Stimulated activated CD4-positive, alpha-beta T cell treated with anti-CD3 and anti-CD28 coated beads, Interleukin-15, amount 100 ng/mL, for 24 hours (primary cell): Measurements from ENCODE around the gene LTBP1.

Experiments used
- DNase-seq: peaks from one replicate; pipeline ENCODE4 v3.0.0-alpha.2; 2020

Gene LTBP1

DNA sequence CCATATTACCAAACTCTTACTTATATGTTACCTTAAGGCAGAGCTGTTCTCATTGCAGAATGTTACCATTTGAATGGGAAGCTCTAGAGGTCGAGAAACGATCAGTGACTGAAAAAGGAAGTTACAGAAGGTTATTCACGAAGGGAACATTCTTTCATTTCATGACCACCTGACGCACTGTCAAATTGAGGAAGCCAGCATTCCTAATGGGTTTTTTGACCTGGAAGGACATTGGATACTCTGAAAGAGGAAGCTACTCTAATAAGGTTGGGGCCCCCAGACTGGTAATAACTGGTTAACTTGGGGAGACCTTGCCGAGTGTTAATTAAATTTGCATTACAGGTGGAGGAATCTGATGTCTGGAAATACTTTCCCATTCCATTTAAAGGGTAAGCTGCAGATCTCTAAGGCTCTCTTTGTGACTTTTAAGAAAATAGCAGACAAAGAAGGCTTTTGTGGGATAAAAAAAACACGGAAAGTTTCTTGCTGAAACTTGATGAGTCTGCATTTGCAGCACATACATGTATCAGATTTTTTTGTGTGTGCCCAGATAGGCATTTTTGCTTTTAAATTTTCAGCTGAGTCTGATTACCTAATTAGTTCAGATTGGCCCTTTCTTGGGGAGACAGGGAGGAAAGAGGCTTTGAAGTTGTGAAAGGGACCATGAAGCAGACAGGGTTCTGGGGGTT, 137.1 kb downstream of the LTBP1 start:
- DNase-seq = no peak

DNA sequence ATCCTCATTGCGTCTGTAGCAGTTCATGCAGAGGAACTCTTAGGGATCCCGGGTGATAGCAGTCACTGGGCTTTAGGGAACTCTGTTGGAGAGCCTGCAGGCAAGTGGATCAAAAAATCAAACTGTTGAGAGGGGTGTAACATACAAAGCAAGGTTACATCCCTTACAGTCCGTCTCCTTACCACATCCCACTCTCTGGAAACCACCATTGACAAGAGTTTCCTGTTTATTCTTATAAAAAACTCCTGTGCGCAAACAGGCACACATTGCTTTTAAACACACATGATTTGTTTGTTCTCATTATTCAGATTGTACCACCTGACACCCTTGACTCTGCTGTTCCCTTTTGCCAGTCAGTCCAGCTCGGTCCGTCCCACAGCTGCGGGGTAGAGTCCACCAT, 137.7 kb downstream of the LTBP1 start:
- DNase-seq = no peak

DNA sequence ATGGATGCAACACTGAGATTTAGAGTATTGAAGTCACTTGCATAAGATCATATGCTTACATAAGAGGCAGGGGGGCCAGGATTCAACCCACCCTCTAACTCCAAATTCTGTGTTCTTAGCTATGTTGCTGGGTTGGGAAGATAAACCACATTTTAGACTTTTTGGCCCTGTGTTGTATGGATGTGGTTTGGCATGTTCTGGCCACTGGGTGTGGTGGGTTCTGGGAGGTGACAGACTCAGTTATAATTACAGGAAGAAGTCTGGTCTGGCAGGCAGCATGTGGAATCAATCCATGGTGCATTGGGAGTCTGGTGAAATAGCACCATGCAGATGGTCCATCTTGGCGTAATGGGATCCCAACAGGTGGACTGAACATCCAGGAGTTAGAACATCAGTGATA, 138.9 kb downstream of the LTBP1 start:
- DNase-seq = no peak

DNA sequence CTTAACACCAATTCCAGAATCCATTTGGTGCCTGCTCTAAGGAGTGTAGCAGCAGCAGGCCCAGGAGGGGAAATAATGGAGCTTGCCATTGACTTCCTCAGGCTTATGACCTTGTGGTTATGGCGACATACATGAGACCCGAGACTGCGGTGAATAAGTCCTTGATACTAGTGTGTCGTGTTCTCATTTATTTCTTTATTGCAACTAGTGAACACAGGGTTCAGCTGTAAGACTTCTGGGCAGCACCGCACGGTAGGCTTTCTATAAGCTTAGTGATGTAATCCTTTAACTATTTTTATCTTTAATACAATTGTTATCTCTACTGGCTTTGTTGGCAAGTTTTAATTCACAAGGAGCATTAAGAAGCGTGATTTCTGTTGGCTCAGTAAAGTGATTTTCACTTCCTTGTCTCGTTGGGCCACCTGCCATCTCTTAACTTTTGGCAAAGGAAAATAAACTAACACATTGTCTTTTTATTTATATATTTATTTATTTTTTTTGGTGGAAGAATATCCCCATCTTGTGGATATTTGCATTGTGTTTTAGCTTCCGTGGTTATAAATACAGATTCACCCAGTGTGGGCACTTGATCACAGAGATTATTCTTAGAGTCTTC, 139.8 kb downstream of the LTBP1 start:
- DNase-seq = no peak

DNA sequence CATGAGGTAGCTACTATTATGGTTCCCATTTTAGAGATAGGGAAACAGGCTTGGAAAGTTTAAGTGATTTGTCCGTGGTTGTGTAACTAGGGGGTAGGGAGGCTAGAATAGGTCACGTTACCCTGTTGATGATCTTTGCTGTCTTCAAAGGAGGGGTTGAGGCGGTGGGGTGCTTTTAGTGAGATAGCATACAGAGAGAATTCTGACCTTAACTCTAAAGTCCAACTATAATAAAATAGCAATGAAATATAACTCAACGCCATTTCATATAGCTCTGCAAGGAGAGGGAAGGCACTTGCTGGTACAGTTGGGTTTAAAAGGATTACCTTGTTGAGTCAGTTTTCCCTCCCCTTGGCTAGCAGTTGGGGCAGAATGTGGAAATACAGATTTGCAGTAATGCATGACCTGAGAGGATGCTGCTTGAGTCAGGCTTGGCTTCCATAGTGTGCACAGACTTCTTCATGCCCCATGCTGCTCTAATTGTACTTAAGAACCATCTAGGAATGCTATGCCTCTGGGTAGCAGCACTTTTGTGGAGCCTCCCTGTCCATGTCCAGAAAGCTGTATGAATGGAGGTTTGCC, 143.9 kb downstream of the LTBP1 start:
- DNase-seq = no peak

DNA sequence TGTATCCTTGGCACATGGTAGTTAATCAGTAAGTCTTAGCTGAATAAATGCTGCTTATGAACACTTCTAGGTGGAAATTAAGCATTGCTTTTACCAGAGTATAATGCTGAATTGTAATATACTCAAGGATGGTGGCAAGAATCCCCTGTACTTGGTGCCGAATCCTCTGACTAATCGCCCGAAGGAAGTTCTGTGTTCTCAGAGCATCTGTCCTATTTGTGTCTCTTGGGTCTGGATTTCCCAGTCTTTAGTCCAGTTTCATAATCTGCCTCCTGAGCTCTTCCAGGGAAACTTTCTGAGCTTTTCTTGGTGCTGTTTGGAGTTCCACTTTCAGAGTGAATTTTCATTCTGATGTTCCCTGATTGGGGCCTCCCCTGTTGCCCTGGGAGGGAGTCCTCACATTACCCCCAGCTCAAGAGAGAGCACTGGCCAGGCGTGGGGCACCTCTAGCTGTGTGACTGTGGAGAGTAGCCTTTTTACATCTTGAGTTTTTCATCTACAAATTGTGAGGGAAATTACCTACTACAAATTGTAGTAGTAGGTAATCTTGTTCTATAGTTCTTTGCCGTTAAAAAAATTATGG, 144.9 kb downstream of the LTBP1 start:
- DNase-seq = no peak

DNA sequence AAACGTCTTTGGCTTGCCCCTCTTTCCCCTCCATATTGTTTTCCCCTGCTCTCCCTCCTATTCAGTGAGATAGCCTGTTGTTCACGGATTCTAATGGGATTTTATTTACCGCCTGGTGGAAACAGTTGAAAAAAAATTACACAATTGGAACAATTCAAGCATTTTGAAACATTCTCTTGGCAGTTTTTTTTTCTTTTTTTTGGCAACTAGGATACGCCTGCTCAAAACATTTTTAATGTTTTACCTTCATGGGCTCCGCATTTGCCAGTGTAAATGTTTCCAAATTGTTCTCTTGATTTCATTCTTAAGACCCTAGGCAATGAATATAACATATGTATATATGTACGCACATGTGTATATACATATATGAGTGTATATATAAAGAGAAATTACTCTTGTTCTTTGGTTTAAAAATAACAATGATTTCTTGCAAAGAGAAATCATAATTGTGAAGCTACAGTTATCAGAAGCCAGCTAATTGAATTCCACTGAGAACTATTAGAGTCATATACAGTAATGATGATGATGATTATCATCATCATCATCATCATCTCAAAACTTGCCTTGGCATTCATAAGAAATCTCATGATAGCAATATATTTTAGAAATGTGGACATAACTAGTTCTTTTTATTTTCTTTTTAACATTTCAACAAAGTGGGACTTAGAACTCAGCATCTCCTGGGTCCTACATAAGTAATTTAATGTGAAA, 146.7 kb downstream of the LTBP1 start:
- DNase-seq = no peak

DNA sequence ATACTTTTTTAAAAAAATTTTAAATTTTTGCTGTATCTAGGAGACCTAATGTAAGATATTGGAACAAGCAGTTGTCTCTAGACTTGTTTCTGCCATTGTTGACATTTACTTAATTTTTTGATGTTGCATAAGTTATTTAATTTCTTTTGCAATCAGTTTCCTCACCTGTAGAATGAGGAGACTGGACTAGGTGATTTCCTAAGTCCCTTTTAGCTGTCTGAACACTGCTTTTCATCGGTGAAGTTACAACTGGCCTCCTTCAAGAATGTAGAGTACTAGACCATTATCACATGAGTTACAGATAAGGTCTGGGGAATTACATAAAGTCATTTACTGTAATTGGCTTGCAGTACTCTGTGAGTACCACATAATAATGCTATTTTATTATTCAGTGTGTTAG, 147.6 kb downstream of the LTBP1 start:
- no peak for DNase-seq

DNA sequence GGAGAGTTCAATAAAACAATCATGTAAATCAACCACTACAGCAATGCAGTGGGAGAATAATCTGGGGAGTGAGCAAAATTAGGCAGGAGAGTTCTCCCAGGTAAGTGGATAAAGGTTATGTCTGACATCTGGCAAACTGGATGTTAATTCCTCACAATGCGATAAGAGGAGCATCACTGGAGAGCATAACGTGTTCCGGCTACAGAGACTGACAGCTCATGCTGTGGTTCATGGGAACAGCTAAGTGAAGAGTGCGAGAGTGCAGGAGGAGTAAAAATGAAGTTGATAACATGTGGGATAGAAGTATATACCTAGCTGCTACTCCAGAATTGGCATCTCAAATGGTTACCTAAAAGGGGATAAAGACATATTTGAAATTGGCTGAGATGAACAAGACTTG, 153.2 kb downstream of the LTBP1 start:
- DNase-seq = no peak

DNA sequence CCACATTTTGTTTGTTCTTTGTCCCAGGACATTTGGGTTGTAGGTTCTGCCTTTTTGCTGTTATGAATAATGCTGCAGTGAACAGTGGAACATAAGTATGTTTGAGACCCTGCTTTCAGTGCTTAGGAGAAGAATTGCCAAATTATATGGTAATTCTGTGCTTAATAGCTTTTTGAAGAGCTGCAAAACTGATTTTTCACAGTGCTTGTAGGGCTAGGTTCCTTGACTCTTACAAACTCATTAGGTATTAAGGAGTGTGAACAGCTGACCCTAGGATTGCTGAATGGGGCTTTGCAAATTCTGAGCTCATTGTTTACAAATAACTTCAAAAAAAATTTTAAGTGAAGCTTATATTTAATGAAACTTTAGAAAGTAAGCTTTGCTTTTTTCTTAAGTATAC, 154.2 kb downstream of the LTBP1 start:
- no peak for DNase-seq

DNA sequence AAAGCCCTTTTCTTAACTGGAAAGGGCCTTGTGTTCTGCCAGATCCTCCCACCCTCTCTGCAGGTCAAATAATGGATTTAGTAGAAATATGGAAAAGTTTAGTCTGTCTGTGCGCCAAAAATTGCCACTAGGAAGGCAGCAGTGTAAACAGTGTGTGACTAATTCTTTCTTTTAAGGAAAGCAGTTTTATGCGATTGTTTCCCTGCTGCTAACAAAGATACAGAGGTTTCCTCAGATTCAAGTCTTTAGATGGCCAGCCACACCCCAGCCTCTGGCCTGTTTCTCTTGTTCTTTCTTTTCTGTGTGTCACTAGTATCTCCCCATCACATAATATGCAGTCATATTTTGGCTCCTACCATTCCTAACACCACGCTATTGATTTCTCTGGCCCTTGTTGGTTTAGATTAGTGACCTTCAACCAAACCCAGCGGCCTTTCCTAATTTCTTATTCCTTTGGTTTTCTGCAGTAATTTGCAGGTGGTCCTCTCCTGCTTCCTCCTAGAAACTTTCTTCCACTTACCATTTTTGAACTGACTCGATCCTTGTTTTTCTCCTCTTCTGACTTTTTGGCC, 157.4 kb downstream of the LTBP1 start:
- no peak for DNase-seq

DNA sequence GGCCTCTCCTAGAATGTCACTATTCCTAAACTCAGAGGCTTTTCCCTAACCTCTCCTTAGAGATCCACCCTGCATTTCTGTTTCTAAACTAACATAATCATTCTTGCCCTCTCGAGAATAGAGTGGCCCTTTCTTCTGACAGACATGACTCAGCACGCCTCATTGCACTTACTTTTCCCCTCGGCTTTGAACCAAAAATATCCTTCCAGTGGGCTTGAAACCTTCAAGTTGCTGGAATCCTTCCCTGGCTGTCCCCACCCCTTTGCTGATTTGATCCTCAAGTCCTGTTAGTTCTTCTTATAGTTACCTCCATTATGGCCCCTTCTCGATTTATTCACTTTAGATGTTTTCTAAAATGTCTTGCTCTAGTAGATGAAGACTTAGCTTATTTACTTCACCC, 158.0 kb downstream of the LTBP1 start:
- no peak for DNase-seq

DNA sequence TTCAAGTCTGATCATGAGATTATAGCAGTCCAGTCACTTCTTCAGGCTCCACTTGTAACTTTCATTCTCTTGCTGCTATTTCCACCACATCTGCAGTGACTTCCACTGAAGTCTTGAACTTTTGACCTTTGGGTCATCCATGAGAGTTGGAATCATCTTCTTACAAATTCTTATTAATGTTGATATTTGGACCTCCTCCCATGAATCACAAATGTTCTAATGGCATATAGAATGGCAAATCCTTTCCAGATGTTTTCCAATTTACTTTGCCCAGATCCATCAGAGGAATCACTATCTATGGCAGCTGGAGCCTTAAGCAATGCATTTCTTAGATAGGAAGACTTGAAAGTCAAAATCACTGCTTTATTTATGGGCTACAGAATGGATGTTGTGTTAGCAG, 159.4 kb downstream of the LTBP1 start:
- no peak for DNase-seq

DNA sequence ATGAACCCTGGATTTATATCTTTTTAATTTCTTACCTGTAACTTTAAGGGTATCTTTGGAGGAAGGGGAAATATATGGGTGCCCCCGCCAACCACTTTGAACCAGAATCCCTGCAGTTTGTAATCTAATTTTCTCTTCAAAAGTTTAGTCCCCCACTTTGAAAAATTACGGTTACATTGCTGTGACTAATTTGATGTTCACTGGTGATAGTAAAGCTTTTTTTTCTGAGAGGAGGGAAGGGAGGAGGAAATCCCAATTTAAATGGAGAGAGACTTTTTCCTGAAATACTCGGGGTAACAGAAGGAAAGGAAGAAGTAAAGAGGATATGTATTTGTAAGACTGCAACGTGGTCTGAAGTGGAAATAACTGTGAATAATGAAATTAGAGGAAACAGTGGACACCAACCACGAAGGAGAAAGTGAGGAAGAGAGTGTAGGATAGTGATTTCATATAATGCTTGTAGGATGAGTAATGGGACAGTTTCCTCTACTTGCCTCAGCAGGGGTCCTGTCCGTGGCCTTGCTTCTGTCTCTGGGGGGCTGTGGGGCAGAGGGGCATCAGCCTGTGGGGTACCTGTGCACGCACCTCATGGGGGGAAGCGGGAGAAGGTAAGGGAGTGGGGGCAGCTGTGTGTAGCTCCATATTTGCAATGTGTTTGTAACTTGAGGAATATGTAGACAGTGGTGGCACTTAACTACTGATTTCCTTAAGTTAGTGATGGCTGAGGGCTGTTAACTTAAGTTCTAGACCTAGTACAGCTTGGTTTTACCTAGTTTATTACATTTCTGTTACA, 161.1 kb downstream of the LTBP1 start:
- DNase-seq = no peak

DNA sequence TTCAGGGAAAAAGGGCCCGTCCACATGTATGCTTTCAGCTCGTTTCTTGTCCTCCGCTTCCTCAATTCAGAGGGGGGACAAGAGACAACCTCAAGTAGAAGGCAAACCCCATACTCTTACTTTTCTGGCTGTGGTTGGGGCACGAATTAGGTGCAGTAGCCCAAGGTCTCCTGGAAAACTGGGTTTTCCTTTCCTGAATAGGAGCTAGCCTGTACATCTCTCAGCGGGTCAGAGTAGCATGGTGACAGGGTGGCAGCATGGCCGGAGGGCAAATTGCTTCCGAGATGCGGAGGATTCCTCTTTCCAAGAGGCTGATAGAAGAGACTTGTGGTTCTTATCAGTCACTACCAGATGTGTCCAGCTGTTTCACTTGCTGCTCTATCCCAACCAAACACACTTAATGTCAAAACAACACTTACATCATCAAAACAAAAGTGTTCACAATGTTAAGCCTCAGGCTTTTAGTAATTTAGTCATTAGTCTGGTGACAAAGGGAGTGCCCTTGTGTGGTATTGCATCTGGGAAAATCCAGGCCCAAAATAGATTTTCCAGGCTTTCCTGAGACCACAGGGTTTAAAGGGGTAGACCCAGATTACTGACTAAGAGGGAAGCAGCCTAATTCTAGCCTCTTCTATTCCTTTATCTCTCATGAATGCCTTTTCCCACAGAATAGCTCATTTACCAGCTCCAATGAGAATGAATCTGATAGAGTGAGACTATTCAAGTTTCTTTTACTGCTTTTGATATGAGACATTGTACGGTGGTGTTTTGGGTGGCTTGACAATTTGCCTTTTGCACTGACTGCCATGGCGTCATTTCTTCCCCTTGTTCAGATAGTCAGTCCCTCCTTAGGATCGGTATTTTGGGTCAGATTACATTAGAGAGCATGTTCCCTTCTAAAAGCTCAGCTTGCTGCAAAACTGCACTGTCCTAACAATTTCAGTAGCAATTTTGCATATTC, 162.0 kb downstream of the LTBP1 start:
- no peak for DNase-seq

DNA sequence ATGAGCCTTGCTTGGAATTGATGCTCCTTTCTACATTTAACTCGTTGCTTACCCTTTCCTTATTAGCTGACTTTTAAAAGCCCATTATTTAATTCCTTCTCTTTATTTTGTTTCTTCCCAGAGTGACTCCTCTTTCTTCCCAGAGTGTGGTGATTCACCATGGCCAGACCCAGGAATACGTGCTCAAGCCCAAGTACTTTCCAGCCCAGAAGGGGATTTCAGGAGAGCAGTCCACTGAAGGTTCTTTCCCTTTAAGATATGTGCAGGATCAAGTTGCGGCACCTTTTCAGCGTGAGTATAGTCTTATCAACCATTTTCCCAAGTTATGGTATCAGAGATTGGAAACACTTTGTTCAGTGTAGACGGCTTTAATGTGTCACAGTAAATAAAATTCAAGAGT, 163.7 kb downstream of the LTBP1 start:
- DNase-seq = no peak

DNA sequence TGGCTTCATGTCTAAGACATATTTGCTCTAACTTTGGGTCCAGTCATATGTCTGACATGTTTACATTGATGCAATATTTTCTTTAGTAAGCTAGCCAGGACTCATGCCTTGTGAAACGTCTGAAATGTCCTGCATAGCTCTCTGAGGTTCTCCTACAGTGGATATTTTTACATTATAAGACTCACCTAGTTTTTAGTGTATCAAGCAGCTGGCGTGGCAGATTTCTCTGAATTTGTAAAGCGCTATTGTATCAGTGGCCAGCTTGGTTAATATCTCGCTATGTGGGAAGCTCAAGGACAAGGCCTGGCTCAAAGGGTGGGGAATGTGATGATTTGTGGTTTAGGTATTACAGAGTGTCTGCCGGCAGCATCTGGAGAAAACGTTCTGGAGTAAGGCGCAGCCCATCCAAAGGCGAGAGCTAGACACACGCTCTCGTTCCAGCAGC, 164.3 kb downstream of the LTBP1 start:
- DNase-seq = no peak

DNA sequence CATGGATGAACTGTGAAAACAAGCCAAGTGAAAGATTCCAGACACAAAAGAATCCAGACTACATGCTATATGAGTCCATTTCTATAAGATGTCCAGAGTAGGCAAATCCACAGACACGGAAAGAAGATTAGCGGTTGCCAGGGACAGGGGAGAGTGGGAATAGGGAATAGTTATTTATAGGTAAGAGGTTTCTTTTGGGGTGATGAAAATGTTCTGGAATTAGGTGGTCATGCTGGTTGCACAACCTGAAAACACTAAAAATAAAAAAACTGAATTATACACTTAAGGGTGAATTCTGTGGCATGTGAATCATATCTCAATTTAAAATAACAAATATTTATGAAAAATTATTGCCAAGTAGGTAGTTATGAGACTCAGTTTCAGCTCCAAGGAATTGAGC, 168.4 kb downstream of the LTBP1 start:
- no peak for DNase-seq

DNA sequence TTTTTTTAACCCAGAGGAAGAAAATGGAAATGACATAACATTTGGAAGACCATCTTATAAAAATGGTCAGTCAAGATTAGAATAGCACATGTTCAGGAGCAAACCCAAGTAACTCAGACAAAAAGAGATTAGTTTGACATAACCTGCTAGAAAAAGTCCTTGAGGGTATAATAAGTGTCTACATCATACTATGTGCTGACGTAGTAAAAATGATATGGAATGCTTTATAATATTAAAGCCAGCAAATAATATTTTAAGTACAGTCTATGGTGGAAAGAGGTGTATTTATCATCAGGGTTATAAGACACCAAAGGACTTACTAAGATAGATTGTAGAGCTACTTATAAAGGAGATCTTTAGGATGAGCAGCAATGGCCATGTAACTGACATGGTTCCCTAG, 169.0 kb downstream of the LTBP1 start:
- DNase-seq = no peak

DNA sequence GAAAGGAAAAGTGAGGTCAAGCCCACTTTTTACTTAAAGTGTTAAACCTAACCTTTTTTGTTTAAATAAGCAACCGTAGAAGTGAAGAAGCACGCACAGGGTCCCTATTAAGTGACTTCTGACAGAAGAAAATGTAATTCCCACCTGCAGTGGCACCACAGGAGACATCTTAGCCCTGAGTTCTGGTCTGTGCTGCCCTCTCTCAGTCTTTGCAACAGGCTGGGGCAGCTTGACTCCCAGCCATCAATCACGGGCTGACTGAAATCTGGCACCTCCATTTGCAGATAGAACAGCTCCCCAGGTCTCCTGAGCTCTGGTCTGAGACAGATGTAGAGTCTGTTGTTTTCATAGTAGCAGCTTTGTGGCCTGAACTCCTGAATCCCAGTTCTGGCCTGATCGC, 170.0 kb downstream of the LTBP1 start:
- no peak for DNase-seq

DNA sequence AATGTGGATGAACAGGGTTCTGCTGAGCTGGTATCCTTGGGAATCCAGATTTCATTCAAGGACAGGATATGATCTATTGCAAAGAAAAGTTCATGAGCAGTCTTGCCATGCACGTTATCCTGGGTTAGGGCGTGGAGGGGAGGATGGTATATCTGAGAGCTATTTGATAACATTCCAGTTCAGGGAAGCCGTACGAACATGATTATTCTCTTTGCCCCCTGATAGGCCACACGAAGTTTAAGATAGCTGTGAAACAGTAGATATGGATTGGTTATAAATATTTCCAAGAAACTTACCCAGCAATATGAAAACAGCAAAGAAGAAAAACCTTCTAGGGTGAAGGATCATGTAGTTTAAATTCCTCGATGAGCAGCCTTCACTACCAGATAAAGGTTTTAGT, 171.9 kb downstream of the LTBP1 start:
- DNase-seq = no peak
